ENCODE data around the gene IPPK.

GRCh38 chr9:92627651-92628050, 42.3 kb downstream of the IPPK start:
- TF ChIP-seq CTCF (conservative IDR thresholded peaks at IDR 0.05) = no peak
- TF ChIP-seq ZFX (IDR thresholded peaks at IDR 0.05) = no peak
